ENCODE measurements around the gene MSH3.

Gene MSH3

GRCh38 chr5:80672140-80672736 is 17.8 kb downstream of the MSH3 start:
- TF ChIP-seq, protein P1, sequence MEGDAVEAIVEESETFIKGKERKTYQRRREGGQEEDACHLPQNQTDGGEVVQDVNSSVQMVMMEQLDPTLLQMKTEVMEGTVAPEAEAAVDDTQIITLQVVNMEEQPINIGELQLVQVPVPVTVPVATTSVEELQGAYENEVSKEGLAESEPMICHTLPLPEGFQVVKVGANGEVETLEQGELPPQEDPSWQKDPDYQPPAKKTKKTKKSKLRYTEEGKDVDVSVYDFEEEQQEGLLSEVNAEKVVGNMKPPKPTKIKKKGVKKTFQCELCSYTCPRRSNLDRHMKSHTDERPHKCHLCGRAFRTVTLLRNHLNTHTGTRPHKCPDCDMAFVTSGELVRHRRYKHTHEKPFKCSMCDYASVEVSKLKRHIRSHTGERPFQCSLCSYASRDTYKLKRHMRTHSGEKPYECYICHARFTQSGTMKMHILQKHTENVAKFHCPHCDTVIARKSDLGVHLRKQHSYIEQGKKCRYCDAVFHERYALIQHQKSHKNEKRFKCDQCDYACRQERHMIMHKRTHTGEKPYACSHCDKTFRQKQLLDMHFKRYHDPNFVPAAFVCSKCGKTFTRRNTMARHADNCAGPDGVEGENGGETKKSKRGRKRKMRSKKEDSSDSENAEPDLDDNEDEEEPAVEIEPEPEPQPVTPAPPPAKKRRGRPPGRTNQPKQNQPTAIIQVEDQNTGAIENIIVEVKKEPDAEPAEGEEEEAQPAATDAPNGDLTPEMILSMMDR (IDR thresholded peaks at IDR 0.05; ENCODE audit: unreplicated experiment in 3 of 3), result peak; percentile 74 to 90 (median 85)
- H3K4me3 Mint-ChIP-seq, result no peak overlapping the region

GRCh38 chr5:80676706-80677105 is 22.3 kb downstream of the MSH3 start:
- H3K36me3 Mint-ChIP-seq (ENCODE audit: low read depth), result peaks cover 43% of the 10 kb centered on the region
- H3K4me3 Mint-ChIP-seq, result no peak overlapping the region
- TF ChIP-seq, protein P1 (IDR thresholded peaks at IDR 0.05; ENCODE audit: unreplicated experiment in 3 of 3), result no peak
- no peaks in the 10 kb centered on the region for H3K4me1 Mint-ChIP-seq
- no peaks in the 10 kb centered on the region for H3K9me3 Mint-ChIP-seq
- H3K27me3 Mint-ChIP-seq (ENCODE audit: low read depth), result no peaks in the 10 kb centered on the region
- H3K27ac Mint-ChIP-seq, result no peak overlapping the region

More at GRCh38 chr5:80672140-80672736, 17.8 kb downstream of the MSH3 start:
- H3K36me3 Mint-ChIP-seq (ENCODE audit: low read depth), result peaks cover 43% of the 10 kb centered on the region
- H3K27me3 Mint-ChIP-seq (ENCODE audit: low read depth), result no peaks in the 10 kb centered on the region
- H3K27ac Mint-ChIP-seq, result no peak overlapping the region
- H3K9me3 Mint-ChIP-seq, result no peaks in the 10 kb centered on the region
- H3K4me1 Mint-ChIP-seq, result no peaks in the 10 kb centered on the region

- H3K36me3 Mint-ChIP-seq (ENCODE audit: low read depth), result peaks cover 35% of the 10 kb centered on the region
These were observed 32.3 kb downstream of the MSH3 start for GRCh38 chr5:80686757-80687156.

DNA sequence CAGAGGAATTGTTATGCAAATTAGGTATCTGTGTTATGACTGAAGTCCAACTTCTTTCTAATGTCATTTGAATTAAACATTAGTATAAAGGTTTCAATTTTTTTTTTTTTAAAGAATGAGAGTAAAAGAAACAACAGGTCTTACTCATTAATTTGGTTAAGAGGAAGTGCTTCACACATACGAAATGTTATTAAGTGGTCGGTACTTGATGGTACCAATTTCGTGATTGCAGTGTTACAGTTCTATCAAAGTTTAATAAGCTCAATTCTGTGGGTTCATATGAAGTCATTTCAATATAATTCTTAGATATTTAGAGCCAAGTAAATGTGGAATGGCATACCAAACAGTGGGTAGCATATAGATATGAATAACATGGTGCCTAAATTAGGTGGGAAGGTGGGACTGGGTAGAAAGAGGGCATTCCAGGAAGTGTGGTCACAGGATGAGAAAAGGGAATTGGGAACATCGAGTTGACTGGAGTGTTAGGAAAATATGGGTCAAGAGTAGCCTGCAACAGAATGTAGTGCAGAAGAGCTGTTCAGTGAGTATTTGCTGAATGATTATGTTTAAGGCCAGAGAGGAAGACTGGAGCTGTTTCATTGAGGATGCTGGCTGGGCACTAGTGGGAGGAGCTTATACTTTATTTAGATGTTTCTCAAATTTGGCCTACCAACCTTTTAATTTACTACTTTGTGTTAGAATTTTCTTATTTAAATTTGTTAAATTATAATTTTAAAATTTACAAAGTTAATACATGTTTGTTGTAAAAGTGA is 34.4 kb downstream of the MSH3 start:
- no peak overlapping the region for H3K27ac Mint-ChIP-seq
- H3K4me3 Mint-ChIP-seq, result no peak overlapping the region
- H3K27me3 Mint-ChIP-seq (ENCODE audit: low read depth), result no peaks in the 10 kb centered on the region
- TF ChIP-seq, protein P1 (IDR thresholded peaks at IDR 0.05; ENCODE audit: unreplicated experiment in 3 of 3), result no peak
- peaks cover 18% of the 10 kb centered on the region for H3K36me3 Mint-ChIP-seq (ENCODE audit: low read depth)
- peaks cover 4% of the 10 kb centered on the region for H3K9me3 Mint-ChIP-seq
- H3K4me1 Mint-ChIP-seq, result no peaks in the 10 kb centered on the region

More at GRCh38 chr5:80686757-80687156, 32.3 kb downstream of the MSH3 start:
- H3K9me3 Mint-ChIP-seq, result peaks cover 5% of the 10 kb centered on the region
- H3K27me3 Mint-ChIP-seq (ENCODE audit: low read depth), result no peaks in the 10 kb centered on the region
- H3K27ac Mint-ChIP-seq, result no peak overlapping the region
- H3K4me1 Mint-ChIP-seq, result no peaks in the 10 kb centered on the region
- TF ChIP-seq, protein P1 (IDR thresholded peaks at IDR 0.05; ENCODE audit: unreplicated experiment in 3 of 3), result peak; percentile 22 to 62 (median 38)
- no peak overlapping the region for H3K4me3 Mint-ChIP-seq

DNA sequence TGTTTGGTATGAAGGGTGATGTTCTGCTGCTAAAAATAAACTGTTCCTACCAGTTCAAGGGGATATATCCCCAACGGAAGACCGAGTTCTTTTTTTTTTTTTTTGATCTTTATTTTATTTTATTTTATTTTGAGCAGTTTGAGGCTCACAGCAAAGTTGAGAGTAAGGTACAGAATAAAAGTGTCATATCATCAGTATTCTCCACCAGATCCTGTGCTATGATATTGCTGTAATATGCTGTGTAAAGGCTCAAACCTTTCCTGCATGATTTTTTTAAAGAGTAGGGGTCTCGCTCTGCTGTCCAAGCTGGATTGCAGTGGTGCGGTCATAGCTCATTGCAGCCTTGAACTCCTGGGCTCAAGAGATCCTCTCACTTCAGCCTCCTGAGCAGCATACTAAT is 35.2 kb downstream of the MSH3 start:
- H3K27ac Mint-ChIP-seq, result no peak overlapping the region
- H3K9me3 Mint-ChIP-seq, result no peaks in the 10 kb centered on the region
- no peaks in the 10 kb centered on the region for H3K27me3 Mint-ChIP-seq (ENCODE audit: low read depth)
- peaks cover 10% of the 10 kb centered on the region for H3K36me3 Mint-ChIP-seq (ENCODE audit: low read depth)
- TF ChIP-seq, protein P1 (IDR thresholded peaks at IDR 0.05; ENCODE audit: unreplicated experiment in 3 of 3), result no peak
- no peaks in the 10 kb centered on the region for H3K4me1 Mint-ChIP-seq
- H3K4me3 Mint-ChIP-seq, result no peak overlapping the region
